Astrocyte of the cerebellum (primary cell): ENCODE data around the gene DNAAF6.
"Not testable (repeated sequence)": the region's sequence is repeated elsewhere in the genome, so short reads cannot be mapped to it uniquely, and the experiment has no call there.

ENCODE experiments used
- DNase-seq: peaks from one replicate; pipeline ENCODE4 v3.0.0-alpha.2; 2011; ENCODE audit warnings: low read depth
- H3K4me3 ChIP-seq: 2 replicates; pipeline ENCODE4 v1.5.1; 2011; ENCODE audit warnings: mild to moderate bottlenecking, low read depth, low read length, moderate library complexity
- in situ Hi-C: cut with HindIII; loops from 2 replicates; pipeline ENCODE4 v1.10.0; 2017; ENCODE audit warnings: low sequenced_read_pairs
- TF ChIP-seq, protein P1 (sequence below): IDR thresholded peaks from 2 replicates; pipeline ENCODE4 v1.5.1; 2012; ENCODE audit warnings: low read length, low read depth, moderate library complexity, mild to moderate bottlenecking; ENCODE audit errors: missing control alignments

The DNAAF6 gene

DNA sequence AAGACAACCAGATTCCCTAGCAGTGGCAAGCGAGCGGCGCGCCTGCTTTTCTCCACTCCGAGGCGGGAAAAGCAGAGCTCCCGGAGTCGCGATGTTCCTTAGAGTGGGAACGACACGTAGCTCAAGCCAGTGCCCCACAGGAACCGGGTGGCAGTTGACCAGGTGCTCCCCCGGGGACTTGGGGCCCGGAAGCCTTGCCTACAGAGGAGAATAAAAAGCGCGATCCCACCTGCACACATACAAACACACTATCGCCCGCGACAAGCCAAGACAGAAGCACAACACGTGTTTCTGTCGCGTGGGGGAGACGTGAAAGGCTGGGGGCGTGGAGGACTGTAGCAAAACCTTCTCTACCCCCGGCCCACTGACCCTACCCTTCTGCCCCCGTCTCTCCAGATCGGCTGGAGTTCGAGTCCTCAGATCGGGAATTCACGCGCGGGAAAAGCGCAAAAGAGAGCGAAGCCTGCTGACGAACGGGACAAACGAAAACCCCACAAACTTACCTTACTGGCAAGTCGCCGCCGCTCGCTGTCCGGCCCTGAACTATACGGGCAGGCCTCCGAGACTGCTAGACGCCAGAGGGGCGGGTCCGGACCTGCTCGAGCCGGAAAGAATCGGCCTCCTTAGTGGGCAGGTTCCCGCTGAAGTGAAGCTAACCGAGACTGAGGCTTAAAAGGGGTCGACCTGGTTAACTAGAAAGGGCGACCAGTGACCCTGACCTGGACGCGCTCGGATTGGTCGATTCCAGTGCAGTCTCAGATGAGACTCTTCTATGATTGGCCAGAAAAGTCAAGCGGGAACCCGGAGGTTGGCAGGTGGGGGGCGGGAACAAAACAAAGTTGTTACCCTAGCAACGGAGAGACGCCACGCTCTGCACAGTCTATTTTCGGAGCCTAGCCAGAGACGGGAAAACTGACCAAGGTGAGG is at the start of gene DNAAF6, which contains the start of gene NUP62CL:
DNAAF6 (plus strand) TSS at position 842 of the 927 bp plus-strand sequence. CDS start 6,265 bp downstream, outside the sequence.
NUP62CL (minus strand) TSS at position 664 of the 927 bp plus-strand sequence. CDS start 31,287 bp downstream, outside the sequence.
- in situ Hi-C loops, result no loop called here
- peak within 1 kb of the TSS; percentile 46 for H3K4me3 ChIP-seq
- TF ChIP-seq, protein P1, sequence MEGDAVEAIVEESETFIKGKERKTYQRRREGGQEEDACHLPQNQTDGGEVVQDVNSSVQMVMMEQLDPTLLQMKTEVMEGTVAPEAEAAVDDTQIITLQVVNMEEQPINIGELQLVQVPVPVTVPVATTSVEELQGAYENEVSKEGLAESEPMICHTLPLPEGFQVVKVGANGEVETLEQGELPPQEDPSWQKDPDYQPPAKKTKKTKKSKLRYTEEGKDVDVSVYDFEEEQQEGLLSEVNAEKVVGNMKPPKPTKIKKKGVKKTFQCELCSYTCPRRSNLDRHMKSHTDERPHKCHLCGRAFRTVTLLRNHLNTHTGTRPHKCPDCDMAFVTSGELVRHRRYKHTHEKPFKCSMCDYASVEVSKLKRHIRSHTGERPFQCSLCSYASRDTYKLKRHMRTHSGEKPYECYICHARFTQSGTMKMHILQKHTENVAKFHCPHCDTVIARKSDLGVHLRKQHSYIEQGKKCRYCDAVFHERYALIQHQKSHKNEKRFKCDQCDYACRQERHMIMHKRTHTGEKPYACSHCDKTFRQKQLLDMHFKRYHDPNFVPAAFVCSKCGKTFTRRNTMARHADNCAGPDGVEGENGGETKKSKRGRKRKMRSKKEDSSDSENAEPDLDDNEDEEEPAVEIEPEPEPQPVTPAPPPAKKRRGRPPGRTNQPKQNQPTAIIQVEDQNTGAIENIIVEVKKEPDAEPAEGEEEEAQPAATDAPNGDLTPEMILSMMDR, result no peak
- DNase-seq, result no peak

DNA sequence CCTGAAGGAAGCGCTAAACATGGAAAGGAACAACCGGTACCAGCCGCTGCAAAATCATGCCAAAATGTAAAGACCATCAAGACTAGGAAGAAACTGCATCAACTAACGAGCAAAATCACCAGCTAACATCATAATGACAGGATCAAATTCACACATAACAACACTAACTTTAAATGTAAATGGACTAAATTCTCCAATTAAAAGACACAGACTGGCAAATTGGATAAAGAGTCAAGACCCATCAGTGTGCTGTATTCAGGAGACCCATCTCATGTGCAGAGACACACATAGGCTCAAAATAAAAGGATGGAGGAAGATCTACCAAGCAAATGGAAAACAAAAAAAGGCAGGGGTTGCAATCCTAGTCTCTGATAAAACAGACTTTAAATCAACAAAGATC is 48.8 kb upstream of the DNAAF6 start:
- H3K4me3 ChIP-seq, in situ Hi-C loops, DNase-seq: not testable (repeated sequence)

DNA sequence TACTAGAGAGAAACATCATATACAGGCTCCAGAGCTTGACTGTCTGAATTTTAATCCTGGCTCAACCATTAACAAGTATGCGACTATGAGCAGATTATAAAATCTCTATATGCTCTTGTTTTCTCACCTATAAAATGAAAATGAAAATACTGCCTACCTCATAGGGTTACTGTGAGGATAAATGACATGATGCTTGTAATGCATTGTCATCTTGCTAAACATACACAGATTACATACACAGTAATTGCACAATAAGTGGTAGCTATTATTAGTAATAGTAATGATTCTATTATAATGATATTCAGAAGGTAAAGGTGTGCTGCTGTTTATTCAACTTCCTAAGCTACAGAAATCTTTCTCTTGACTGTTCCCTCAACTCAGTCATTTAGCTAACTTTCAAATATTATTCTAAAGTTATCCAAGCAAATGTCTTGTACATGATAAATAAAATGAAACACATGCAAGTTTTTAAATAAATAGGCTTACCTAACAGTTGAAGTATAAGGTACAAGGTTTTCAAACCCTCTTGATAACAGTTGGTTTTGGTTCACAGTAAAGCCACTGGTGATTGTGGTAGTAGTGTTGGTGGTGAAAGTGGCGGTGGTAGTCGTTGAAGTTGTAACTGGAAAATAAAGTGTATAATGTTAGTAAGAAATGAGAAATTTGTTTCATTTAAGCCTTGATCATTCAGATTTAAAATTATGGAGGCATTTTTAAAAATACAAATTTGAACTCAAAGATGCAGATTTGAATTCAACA is 39.1 kb upstream of the DNAAF6 start:
- no peak for DNase-seq
- TF ChIP-seq, protein P1, result no peak

DNA sequence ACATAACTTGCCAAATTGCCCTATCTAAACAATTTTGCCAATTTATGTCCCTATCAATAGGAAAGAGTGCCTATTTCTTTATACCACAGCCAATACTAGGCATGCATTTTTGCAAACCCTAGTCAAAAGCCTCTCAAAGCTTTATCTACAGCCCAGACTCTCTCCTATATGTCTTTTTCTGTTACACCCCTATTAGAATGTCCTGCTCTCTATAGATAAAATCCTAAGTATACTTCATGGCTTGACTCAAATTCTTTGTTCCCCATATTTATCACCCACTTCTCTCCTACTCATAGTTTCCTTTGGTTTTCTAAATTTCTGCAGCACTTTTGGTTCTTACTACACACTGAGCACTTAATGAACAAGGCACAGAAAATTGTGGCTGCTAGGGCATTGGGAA is 38.2 kb upstream of the DNAAF6 start:
- DNase-seq, result no peak
- TF ChIP-seq, protein P1, result no peak
- no peak overlapping the region for H3K4me3 ChIP-seq
- in situ Hi-C loops, result no loop called here

More for the DNA sequence above, 39.1 kb upstream of the DNAAF6 start:
- H3K4me3 ChIP-seq, result no peak overlapping the region
- in situ Hi-C loops, result no loop called here

DNA sequence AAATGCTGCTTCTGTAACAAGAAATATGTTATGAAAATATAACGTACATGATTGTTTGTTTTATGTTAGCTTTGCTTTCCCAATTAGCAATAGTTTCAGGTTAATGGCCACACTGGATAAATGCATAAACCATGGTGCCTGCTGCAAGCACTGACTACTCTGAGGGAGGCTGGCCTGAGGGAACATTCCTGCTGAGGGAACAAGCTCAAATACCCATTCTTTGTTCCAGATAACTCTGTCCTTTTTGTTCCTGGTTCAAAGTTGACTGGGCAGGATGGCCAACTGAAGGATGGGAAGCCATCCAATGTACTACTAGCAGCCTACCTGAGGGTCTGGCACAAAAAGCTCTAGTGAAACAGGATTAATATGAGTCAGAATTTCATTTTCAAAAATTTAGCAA is 37.7 kb upstream of the DNAAF6 start:
- TF ChIP-seq, protein P1, result no peak
- no peak for DNase-seq
- no peak overlapping the region for H3K4me3 ChIP-seq
- in situ Hi-C loops, result no loop called here

DNA sequence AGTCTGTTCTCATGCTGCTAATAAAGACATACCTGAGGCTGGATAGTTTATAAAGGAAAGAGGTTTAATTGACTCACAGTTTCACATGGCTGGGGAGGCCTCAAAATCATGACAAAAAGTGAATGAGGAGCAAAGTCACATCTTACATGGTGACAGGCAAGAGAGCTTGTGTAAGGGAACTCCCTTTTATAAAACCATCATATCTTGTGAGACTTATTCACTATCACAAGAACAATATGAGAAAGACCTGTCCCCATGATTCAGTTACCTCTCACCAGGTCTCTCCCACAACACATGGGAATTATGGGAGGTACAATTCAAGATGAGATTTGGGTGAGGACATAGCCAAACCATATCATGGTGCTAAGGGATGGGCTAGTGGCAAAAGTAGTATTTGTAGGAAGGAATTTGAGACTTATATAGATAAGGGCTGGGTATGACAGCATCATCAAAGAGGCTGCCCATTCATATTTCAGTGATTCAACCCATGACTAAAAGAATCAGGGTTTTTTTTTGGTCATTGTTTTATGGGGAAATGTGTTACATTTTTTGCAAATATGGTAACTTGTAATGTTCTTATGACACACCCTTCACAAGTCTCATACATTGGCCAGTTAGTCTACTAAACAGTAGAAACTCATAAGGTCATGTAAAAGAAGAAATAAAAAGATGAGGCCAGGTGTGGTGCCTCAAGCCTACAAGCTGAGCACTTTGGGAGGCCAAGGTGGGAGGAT is 34.9 kb upstream of the DNAAF6 start:
- no peak for DNase-seq
- no peak overlapping the region for H3K4me3 ChIP-seq
- TF ChIP-seq, protein P1, result no peak
- in situ Hi-C loops, result no loop called here
